ENCODE data around the gene SLC16A9. TPM values are rescaled to one million over a fixed set of nuclear protein-coding genes. Genes with fewer than 3 reads are reported as not detected.

SLC16A9 gene
- total RNA-seq, 1 experiment from 2014 or later = 5.9 TPM

- no peaks in the 10 kb centered on the region for H3K79me2 ChIP-seq (ENCODE audit: insufficient read depth, low read length)
- no peak for DNase-seq (ENCODE audit: low read depth, low spot score)
- no TSS peak for BruUV-seq (replicated peaks)
Measured at GRCh38 chr10:59670269-59670668, 39.4 kb downstream of the SLC16A9 start.

More at GRCh38 chr10:59670269-59670668, 39.4 kb downstream of the SLC16A9 start:
- H2AFZ ChIP-seq (ENCODE audit: low read depth, low read length, poor library complexity, severe bottlenecking) = no peak overlapping the region
- no peak overlapping the region for H3K9ac ChIP-seq (ENCODE audit: low read length)
- H3K9me3 ChIP-seq (ENCODE audit: control insufficient read depth in 1 of 2, insufficient read depth in 1 of 2, low read depth in 1 of 2, low read length in 2 of 2) = no peaks in the 10 kb centered on the region
- no peak for ATAC-seq
- H3K27ac ChIP-seq (ENCODE audit: low read depth, low read length) = no peak overlapping the region
- TF ChIP-seq EZH2phosphoT487 (IDR thresholded peaks at IDR 0.05; ENCODE audit: borderline replicate concordance) (no peak), ELF1 (IDR thresholded peaks at IDR 0.05; ENCODE audit: borderline replicate concordance, low read depth) (no peak), FOSL1 (IDR thresholded peaks at IDR 0.05; ENCODE audit: low read depth) (no peak), MAX (IDR thresholded peaks at IDR 0.05) (no peak), ZBTB33 (IDR thresholded peaks at IDR 0.05; ENCODE audit: extremely low read depth, insufficient replicate concordance, low read length) (no peak), SRF (IDR thresholded peaks at IDR 0.05; ENCODE audit: low read depth) (no peak), CTCF (IDR thresholded peaks at IDR 0.05 in 2 of 3, conservative IDR thresholded peaks at IDR 0.05 in 1 of 3; ENCODE audit: borderline replicate concordance in 1 of 3, insufficient read depth in 1 of 3, low read depth in 2 of 3, low read length in 2 of 3) (no peak), CEBPB (IDR thresholded peaks at IDR 0.05; ENCODE audit: low read depth) (no peak), YY1 (IDR thresholded peaks at IDR 0.05; ENCODE audit: extremely low read depth, insufficient replicate concordance, low read depth, low read length) (no peak), POLR2AphosphoS5 (IDR thresholded peaks at IDR 0.05; ENCODE audit: low read depth, low read length) (no peak), RAD21 (IDR thresholded peaks at IDR 0.05; ENCODE audit: low read depth) (no peak), CBX3 (IDR thresholded peaks at IDR 0.05; ENCODE audit: low read depth) (no peak), ZNF274 (IDR thresholded peaks at IDR 0.05; ENCODE audit: low read depth, low read length) (no peak), ZFX (IDR thresholded peaks at IDR 0.05) (no peak), SP1 (IDR thresholded peaks at IDR 0.05; ENCODE audit: low read depth) (no peak), POLR2A (IDR thresholded peaks at IDR 0.05; ENCODE audit: borderline replicate concordance, extremely low read depth, insufficient read depth, insufficient read length) (no peak), ATF3 (IDR thresholded peaks at IDR 0.05) (no peak)
- no peaks in the 10 kb centered on the region for H3K9me2 ChIP-seq (ENCODE audit: insufficient read depth)
- H3K4me2 ChIP-seq (ENCODE audit: low read length) = no peak overlapping the region
- no peaks in the 10 kb centered on the region for H4K20me1 ChIP-seq (ENCODE audit: insufficient read depth)
- ChIA-PET POLR2A (no interaction called here), CTCF (no interaction called here), RAD21 (ENCODE audit: low non-redundant PET in 1 of 2, low total read pairs in 2 of 2, uncharacterized antibody in 2 of 2, unreplicated experiment in 2 of 2) (no interaction called here)
- intact Hi-C loops (cut with micrococcal nuclease) = no loop called here
- H3K36me3 ChIP-seq (ENCODE audit: control insufficient read depth in 1 of 2, insufficient read depth in 2 of 2, low read length in 2 of 2) = no peaks in the 10 kb centered on the region
- H3K27me3 ChIP-seq (ENCODE audit: insufficient read depth, low read length) = no peaks in the 10 kb centered on the region
- no peak overlapping the region for H3K4me3 ChIP-seq (replicated peaks in 1 of 2; ENCODE audit: low read depth in 1 of 2, low read length in 2 of 2)
- peaks cover 0 to 11% of the 10 kb centered on the region in 2 experiments; a peak in 2 of 4 replicates for H3K4me1 ChIP-seq (ENCODE audit: control insufficient read depth in 1 of 2, insufficient read depth in 2 of 2, low read length in 2 of 2)
